Measurements from ENCODE around the gene FLII.
"Not testable (repeated sequence)": the region's sequence is repeated elsewhere in the genome, so short reads cannot be mapped to it uniquely, and the experiment has no call there.

Gene FLII

GRCh38 chr17:18258356-18259038, at the start of gene FLII:
Gene FLII (minus strand): TSS chr17:18258738. CDS start chr17:18258690, 48 bp downstream.
- peak; percentile 56 to 78 for DNase-seq

GRCh38 chr17:18303206-18303605, 44.7 kb upstream of the FLII start:
- not testable (repeated sequence) for DNase-seq

- no peak for DNase-seq
These were observed 42.4 kb upstream of the FLII start for GRCh38 chr17:18300725-18301480.

- not testable (repeated sequence) for DNase-seq
These were observed 39.5 kb upstream of the FLII start for GRCh38 chr17:18298061-18298460.

- no peak for DNase-seq
These were observed 33.4 kb upstream of the FLII start for GRCh38 chr17:18291718-18292540.

GRCh38 chr17:18285296-18285695, 26.8 kb upstream of the FLII start:
- no peak for DNase-seq

- no peak for DNase-seq
These were observed 23.2 kb upstream of the FLII start for GRCh38 chr17:18281788-18282187.

GRCh38 chr17:18280766-18281371, 22.3 kb upstream of the FLII start:
- peak; percentile 33 to 35 for DNase-seq

GRCh38 chr17:18280249-18280648, 21.7 kb upstream of the FLII start:
- no peak for DNase-seq

GRCh38 chr17:18278867-18279266, 20.3 kb upstream of the FLII start:
- no peak for DNase-seq

- no peak for DNase-seq
These were observed 18.5 kb upstream of the FLII start for GRCh38 chr17:18277076-18277475.

- no peak for DNase-seq
These were observed 11.8 kb upstream of the FLII start for GRCh38 chr17:18270046-18270931.

GRCh38 chr17:18267927-18268711, 9.6 kb upstream of the FLII start:
- DNase-seq = no peak

- no peak for DNase-seq
These were observed 8.8 kb upstream of the FLII start for GRCh38 chr17:18267366-18267765.

- DNase-seq = no peak
These were observed 5.5 kb upstream of the FLII start for GRCh38 chr17:18263885-18264682.

- DNase-seq = no peak
These were observed 4.1 kb upstream of the FLII start for GRCh38 chr17:18262641-18263040.

- DNase-seq = no peak
These were observed 3.6 kb upstream of the FLII start for GRCh38 chr17:18262111-18262510.

- DNase-seq = no peak
These were observed 3.1 kb upstream of the FLII start for GRCh38 chr17:18261659-18262058.

- DNase-seq = peak; percentile 39 to 50
These were observed 2.6 kb upstream of the FLII start for GRCh38 chr17:18261146-18261515.

Data from SHP77 (cell line).